Measurements from ENCODE around the gene CDK3. TPM values are rescaled to one million over a fixed set of nuclear protein-coding genes. Genes with fewer than 3 reads are reported as not detected.

The CDK3 gene
- total and polyA plus RNA-seq, 9 of the 15 experiments (the other 6 are each of a cell fraction or from before 2014, with no cell fraction given) = 0.55 to 8.2 (median 4.7) TPM

GRCh38 chr17:76019833-76020467 is 19.3 kb downstream of the CDK3 start:
- WGBS (ENCODE audit: insufficient coverage, low coverage, missing lambda C conversion rate) = 21% methylated on average over 6 of the region's 6 CpGs
- no peaks in the 10 kb centered on the region for H3K9me3 ChIP-seq (replicated peaks; ENCODE audit: control insufficient read depth, insufficient read depth, low read depth, low read length)
- 0 out of 2 replicates have a peak, but pooled peaks cover 3% of the 10 kb centered on the region for H4K20me1 ChIP-seq (replicated peaks; ENCODE audit: control insufficient read depth, insufficient read depth, low read length)
- in situ Hi-C loops (cut with MboI) = no loop called here
- H3K9ac ChIP-seq (ENCODE audit: insufficient read depth in 1 of 2, low read depth in 2 of 2, low read length in 2 of 2) = no peak overlapping the region
- POLR2A ChIA-PET = interaction anchor here (0.6 to 1.4 kb wide), 8 partner anchors 12 to 250 kb away, joined by 3 read pairs; no protein-coding TSS in a partner anchor
- CTCF ChIA-PET (ENCODE audit: low intra/inter-chr PET ratio) = no interaction called here
- no peaks in the 10 kb centered on the region for H3K79me2 ChIP-seq (ENCODE audit: control insufficient read depth, insufficient read depth, low read length)
- H3K4me2 ChIP-seq (ENCODE audit: insufficient read depth, low read length) = no peak overlapping the region
- no peak for DNase-seq (ENCODE audit: extremely low read depth in 1 of 4, low spot score in 3 of 4)
- FAIRE-seq = no peak
- H3K9me1 ChIP-seq (ENCODE audit: control insufficient read depth, insufficient read depth, low read length) = no peaks in the 10 kb centered on the region
- intact Hi-C loops (cut with micrococcal nuclease) = loop anchor here (5.0 kb wide), 1 partner anchor 257 kb away; no protein-coding TSS in a partner anchor
- H3K27me3 ChIP-seq (ENCODE audit: control insufficient read depth in 2 of 2, insufficient read depth in 2 of 2, low read length in 2 of 2) = peaks cover 15 to 38% of the 10 kb centered on the region in 2 experiments; a peak in 4 of 5 replicates
- no peak overlapping the region for H3K4me3 ChIP-seq
- H3K4me1 ChIP-seq (replicated peaks in 1 of 2; ENCODE audit: control insufficient read depth in 2 of 2, insufficient read depth in 2 of 2, low read length in 2 of 2) = peaks cover 0 to 51% of the 10 kb centered on the region in 2 experiments; a peak in 3 of 5 replicates
- no peak overlapping the region for H3K27ac ChIP-seq (ENCODE audit: extremely low read depth, low read depth, low read length)
- ATAC-seq = no peak
- H2AFZ ChIP-seq (ENCODE audit: low read depth, low read length) = no peak overlapping the region
- H3K36me3 ChIP-seq (ENCODE audit: control insufficient read depth, insufficient read depth, low read length) = no peaks in the 10 kb centered on the region
- no TSS peak for BruUV-seq (replicated peaks)
- TF ChIP-seq HMG20B (CRISPR knock-in tag; IDR thresholded peaks at IDR 0.05) = no peak
- peak; percentile 89 for TF ChIP-seq NUFIP1 (IDR thresholded peaks at IDR 0.05; ENCODE audit: partially characterized antibody)
- TF ChIP-seq SRSF1 (IDR thresholded peaks at IDR 0.05; ENCODE audit: low read depth, low read length) = no peak
- TF ChIP-seq, protein P1, sequence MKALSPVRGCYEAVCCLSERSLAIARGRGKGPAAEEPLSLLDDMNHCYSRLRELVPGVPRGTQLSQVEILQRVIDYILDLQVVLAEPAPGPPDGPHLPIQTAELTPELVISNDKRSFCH (CRISPR knock-in tag; IDR thresholded peaks at IDR 0.05) = no peak
- TF ChIP-seq, protein P1 (tag; IDR thresholded peaks at IDR 0.05) = no peak
- no peak for TF ChIP-seq SMAD2 (IDR thresholded peaks at IDR 0.05; ENCODE audit: low read depth, low read length)
- TF ChIP-seq ESRRA (IDR thresholded peaks at IDR 0.05; ENCODE audit: borderline replicate concordance, low read depth) = no peak
- no peak for TF ChIP-seq HIVEP1 (CRISPR knock-in tag; IDR thresholded peaks at IDR 0.05)
- TF ChIP-seq SAFB (IDR thresholded peaks at IDR 0.05; ENCODE audit: borderline replicate concordance, low read depth, low read length) = no peak
- no peak for TF ChIP-seq FIP1L1 (IDR thresholded peaks at IDR 0.05; ENCODE audit: low read depth, low read length, poor library complexity, severe bottlenecking)
- 0 out of 4 replicates have a peak, but pooled peaks of 1 of the 2 experiments have one; percentile 68 for TF ChIP-seq BCLAF1 (IDR thresholded peaks at IDR 0.05; ENCODE audit: borderline replicate concordance in 1 of 2, control insufficient read depth in 1 of 2, low read depth in 2 of 2, low read length in 1 of 2)
- TF ChIP-seq BMI1 (IDR thresholded peaks at IDR 0.05; ENCODE audit: low read length) = no peak
- TF ChIP-seq HEY1 (CRISPR knock-in tag; IDR thresholded peaks at IDR 0.05; ENCODE audit: borderline replicate concordance) = no peak
- no peak for TF ChIP-seq ARID1B (IDR thresholded peaks at IDR 0.05)
- TF ChIP-seq POLR2AphosphoS5 (IDR thresholded peaks at IDR 0.05; ENCODE audit: control insufficient read depth, insufficient read depth, low read depth, low read length) = no peak
- no peak for TF ChIP-seq ZBTB12 (CRISPR knock-in tag; IDR thresholded peaks at IDR 0.05)
- no peak for TF ChIP-seq ZNF507 (tag; conservative IDR thresholded peaks at IDR 0.05)
- TF ChIP-seq ZNF224 (CRISPR knock-in tag; IDR thresholded peaks at IDR 0.05) = no peak

All from K562 (cell line).